GM18505 (cell line): Measurements from ENCODE around the gene PCDH9.
"Not testable (repeated sequence)": the region's sequence is repeated elsewhere in the genome, so short reads cannot be mapped to it uniquely, and the experiment has no call there.

Experiments
- ATAC-seq: cut with Tn5 transposase; IDR thresholded peaks from one replicate; pipeline ENCODE4 v1.9.1; 2021; ENCODE audit not compliant: unreplicated experiment
- POLR2A ChIP-seq: IDR thresholded peaks from 4 replicates; pipeline ENCODE4 v1.6.1; 2011; ENCODE audit warnings: borderline replicate concordance; ENCODE audit not compliant: insufficient read depth, insufficient read length; ENCODE audit errors: extremely low read depth

The PCDH9 gene

DNA sequence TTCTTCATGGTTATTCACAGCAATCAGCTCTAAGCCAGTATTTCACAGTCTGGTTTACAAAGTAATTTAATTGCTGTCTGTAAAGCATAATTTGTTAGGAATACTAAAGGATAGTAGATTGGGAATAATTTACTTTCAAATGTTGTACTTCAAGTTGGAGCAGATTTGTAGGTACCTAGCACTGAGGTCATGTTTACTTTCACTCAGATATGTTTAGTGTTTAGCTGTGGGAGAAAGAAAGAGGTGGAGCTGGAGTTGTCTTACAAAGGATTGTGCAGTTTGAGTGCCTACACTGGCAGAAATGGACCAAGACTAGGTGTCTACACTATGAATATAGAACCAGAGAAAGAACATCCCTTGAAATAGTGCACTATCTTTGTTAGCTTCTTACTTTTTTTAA is 464.6 kb downstream of the PCDH9 start:
- ATAC-seq = no peak
- no peak for TF ChIP-seq POLR2A

DNA sequence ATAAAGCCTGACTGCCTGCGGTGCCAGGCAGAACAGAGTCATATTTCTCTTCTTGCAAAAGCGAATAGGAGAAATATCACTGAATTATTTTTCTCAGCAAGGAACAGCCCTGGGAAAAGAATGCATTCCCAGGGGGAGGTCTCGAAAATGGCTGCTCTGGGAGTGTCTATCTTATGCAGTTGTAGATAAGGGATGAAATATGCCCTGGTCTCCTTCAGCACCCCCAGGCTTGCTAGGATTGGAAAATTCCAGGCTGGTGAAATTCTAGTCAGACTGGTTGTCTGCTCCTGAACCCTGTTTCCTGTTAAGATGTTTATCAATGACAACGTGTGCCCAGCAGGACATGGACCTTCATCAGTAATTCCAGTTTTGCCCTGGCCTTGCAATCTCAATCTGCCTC is 469.5 kb downstream of the PCDH9 start:
- not testable (repeated sequence) for ATAC-seq

DNA sequence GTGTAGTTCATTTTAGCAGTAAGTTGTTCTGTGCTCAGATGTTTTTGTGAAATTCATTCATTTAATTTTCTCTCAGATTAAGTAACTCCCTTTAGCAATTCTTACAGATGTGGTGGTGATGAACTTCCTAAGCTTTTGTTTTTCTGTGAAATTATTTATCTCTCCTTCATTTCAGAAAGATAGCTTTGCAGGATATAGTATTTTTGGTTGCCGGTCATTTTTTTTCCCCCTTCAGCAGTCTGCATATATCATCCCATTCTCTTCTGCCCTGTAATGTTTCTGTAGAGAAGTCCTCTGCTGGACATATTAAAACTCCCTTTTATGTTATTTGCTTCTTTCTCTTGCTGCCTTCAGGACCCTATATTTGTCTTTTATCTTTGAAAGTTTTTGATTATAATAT is 470.2 kb downstream of the PCDH9 start:
- TF ChIP-seq POLR2A = no peak
- ATAC-seq = no peak

DNA sequence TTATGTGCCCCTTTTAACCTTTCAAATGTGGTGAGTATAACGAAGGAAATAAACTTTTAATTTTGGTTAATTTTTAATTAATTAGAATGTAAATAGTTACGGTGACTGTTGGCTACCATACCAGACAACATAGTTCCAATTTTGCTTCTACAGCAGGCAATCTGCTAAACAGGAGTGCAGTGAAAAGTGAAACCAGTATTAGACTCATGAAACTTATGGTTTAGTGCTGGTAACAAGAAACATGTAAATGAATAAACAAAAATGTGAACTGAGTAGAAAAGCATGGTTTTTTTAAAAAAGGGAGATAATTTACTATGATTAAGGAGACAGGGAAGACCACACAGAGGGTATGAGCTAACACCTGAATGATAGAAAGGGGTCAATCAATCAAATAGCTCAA is 478.4 kb downstream of the PCDH9 start:
- TF ChIP-seq POLR2A = no peak
- ATAC-seq = no peak

DNA sequence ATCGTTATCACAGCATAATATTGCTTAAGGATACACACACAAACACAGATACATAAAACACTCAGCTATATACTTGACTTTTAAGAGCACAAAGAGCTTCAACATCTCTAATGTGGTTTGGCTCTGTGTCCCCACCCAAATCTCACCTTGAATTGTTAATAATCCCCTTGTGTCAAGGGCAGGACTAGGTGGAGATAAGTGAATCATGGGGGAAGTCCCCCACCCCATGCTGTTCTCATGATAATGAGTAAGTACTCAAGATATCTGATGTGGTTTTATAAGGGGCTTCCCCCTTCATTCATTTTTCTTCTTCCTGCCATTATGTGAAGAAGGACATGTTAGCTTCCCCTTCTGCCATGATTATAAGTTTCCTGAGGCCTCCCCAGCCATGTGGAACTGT is 481.4 kb downstream of the PCDH9 start:
- no peak for ATAC-seq
- no peak for TF ChIP-seq POLR2A

DNA sequence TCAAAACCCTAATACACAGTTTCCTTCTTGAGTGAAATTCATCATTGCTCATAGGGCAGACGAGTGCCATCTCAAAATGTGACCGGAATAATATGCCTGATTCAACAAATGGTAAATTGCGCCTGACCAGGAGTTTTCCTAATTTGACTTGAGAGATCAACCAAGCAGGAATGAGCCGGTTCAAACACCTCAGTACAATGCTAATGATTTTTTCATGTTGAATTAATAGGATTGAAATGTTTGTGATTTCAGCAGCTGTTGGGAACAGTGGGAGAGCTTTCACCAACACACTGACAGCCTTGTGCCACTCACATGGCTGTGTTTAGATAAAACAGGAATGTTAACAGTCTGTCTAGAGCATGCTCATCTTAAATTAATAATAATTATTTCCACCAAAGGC is 484.8 kb downstream of the PCDH9 start:
- no peak for TF ChIP-seq POLR2A
- no peak for ATAC-seq

DNA sequence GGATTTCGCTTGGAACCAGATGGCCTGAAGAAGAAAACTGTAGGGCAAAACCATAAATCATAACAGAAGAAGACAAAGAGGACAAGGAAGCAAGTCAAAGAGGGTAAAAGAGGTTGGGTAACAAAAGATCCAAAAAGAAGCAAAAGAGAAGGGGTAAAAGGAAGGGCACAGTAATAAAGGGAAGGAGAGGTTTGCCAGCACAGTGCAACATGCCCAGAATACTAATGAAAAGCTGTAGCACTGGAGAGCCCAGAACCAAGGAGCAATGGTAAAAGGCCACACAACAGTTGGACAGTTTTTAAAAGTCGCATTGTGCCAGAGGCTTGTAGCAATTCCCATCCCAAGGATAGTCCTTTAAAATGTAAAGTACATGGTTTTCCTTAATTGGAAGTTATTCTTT is 506.6 kb downstream of the PCDH9 start:
- no peak for TF ChIP-seq POLR2A
- ATAC-seq = no peak

DNA sequence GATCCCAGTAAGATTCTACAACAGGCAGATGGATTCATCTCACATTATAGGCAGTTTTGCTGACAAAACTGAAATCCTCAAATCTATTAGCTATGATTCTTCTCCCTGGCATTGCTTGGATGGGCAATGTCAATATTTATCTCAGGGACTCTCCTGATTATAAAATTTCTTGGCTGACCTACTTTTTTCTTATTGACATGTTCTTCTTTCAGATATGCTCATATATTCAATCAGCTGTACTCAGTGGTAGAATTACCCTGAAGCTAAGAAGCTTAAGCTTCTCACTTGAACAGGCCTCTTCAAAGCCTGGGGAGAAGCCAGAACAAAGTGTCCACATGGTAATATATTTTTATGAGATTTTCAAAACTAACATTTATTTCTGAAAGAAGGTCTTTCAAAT is 513.6 kb downstream of the PCDH9 start:
- no peak for TF ChIP-seq POLR2A
- ATAC-seq = no peak

DNA sequence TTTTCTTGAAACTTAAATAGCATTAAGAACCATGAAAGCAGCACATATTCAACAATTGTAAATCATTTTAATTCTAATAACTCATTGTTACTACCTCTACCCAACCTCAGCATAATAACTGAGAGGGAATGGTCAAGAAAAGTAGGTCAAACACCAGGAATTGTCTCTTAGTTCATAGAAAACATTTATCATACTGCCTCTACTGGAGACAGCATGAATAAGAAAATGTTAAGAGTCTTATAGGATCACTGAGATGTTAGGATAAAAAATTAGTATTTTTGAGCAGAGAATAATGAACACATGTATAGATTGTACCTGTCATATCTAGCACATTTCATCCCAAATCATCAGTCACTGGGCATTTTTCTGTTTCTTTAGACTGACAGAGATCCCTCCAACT is 515.3 kb downstream of the PCDH9 start:
- ATAC-seq = no peak
- TF ChIP-seq POLR2A = no peak

DNA sequence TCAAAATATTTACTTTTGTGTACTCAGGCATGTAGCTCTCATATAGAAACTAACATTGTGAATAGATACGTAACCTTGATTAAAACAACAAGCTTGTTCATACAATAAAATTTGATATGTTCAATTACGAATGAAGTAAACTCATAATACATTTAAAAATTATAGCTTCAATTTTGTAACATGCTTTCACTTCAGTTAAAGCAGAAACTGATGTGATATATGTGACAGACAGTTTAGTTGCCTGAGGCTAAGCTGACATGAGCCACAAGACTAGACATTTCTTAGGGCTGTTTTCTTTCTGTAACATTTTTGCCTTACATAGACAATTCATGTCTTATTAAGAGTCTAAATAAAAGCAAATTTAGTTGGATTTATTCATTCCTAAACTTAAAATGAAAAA is 526.0 kb downstream of the PCDH9 start:
- TF ChIP-seq POLR2A = no peak
- no peak for ATAC-seq

DNA sequence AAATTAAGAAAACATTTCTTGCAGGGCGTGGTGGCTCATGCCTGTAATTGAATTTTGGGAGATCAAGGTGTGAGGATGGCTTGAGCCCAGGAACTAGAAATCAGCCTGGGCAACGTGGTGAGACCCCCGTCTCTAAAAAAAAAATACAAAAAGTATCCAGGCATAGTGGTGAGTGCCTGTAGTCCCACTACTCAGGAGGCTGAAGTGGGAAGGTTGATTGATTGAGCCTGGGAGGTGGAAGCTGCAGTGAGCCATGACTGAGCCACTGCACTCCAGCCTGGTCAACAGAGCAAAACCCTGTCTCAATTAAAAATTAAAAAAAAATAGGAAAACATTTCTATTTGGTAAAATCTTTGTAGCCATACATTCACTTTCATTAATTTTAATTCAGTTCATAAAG is 526.5 kb downstream of the PCDH9 start:
- no peak for TF ChIP-seq POLR2A
- no peak for ATAC-seq

DNA sequence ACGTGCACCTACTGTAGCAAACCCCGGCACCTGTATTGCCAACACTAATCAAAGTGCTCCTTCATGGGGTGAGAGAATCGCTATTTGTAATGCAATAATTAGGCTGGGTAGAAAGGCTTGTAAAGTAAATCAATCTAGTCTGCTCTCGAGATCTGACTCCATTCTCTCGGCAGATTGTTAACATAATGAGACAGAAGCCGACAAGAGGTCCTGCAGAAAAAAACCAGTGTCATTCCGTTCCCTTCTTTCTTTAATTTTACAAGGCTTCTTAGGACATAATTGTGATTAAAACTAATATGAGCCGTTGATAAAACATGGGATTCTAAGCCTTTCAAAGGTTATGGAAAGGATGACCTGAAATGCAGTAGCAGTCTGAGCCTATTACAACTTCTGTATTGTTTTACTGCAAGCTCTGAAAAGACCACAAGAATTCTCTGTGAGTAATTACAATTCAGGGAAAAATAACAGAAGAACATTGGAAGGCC is 530.0 kb downstream of the PCDH9 start:
- ATAC-seq = no peak

DNA sequence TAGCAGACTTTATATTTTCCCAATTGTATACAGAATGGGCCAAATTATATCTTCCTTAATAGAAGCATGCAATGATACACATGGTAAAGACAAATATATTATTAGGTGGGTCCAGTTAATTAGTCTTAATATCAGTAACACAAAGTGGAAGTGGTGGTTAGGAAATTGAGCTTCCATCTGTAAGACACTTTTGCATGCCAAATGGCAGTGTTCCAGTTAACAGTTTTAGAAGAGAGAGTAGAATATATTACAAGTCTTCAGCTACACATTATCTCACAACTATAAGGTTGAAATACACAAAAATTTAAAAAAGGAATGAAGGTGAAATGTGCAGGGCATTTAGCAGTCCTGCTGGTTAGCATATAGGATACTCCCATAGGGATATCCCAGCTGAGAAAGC is 536.5 kb downstream of the PCDH9 start:
- no peak for TF ChIP-seq POLR2A
- ATAC-seq = no peak

More for the DNA sequence above, 530.0 kb downstream of the PCDH9 start:
- TF ChIP-seq POLR2A = no peak

DNA sequence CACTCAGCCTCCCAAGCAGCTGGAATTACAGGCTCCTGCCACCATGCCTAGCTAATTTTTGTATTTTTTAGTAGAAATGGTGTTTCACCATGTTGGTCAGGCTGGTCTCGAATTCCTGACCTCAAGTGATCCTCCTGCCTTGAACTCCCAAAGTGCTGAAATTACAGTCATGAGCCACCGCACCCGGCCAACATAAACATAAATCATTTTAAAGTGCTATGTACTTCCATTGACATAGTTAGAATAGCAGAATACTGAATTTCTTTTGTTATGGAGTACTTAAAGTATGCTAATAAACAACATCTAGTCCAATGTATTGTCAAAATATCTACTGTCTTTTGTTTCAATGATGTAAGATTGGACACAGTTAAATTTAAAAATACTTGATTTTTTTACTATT is 539.0 kb downstream of the PCDH9 start:
- no peak for ATAC-seq
- no peak for TF ChIP-seq POLR2A

DNA sequence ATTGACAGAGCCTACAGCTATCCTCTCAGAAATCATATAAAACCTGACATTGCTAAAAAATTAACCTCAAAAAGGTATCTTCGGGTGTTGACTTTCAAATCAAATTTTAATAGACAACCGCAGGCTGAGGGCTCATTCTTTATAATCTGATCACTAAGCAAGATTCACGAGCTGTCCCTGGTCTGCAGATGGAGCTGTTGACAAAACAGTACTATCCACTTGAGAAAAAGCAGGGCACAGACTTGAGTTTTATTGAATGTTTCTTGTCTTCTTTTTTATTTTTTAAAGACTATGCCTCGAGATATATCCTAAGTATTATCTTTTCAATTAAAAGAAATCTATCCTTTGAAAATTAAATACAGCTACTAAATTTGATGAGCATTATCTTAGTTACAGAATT is 540.5 kb downstream of the PCDH9 start:
- ATAC-seq = no peak
- no peak for TF ChIP-seq POLR2A
